Activated naive CD8-positive, alpha-beta T cell treated with anti-CD3 and anti-CD28 coated beads for 36 hours (primary cell): ENCODE results near the gene SF3A2. TPM values are rescaled to one million over a fixed set of nuclear protein-coding genes. Genes with fewer than 3 reads are reported as not detected.

Source experiments
- DNase-seq: peaks from one replicate; pipeline ENCODE4 v3.0.0; 2021
- H3K27ac Mint-ChIP-seq: one replicate; pipeline ENCODE4 v1.8.0; 2022; ENCODE audit warnings: mild to moderate bottlenecking, moderate library complexity, mixed read lengths
- H3K27me3 Mint-ChIP-seq: one replicate; pipeline ENCODE4 v1.8.0; 2022; ENCODE audit warnings: mild to moderate bottlenecking, mixed read lengths
- H3K36me3 Mint-ChIP-seq: one replicate; pipeline ENCODE4 v1.8.0; 2021; ENCODE audit warnings: mild to moderate bottlenecking, mixed read lengths
- H3K4me1 Mint-ChIP-seq: one replicate; pipeline ENCODE4 v1.8.0; 2021; ENCODE audit warnings: mixed read lengths
- H3K4me3 Mint-ChIP-seq: one replicate; pipeline ENCODE4 v1.8.0; 2022; ENCODE audit warnings: mild to moderate bottlenecking, moderate library complexity, mixed read lengths
- H3K9me3 Mint-ChIP-seq: one replicate; pipeline ENCODE4 v1.8.0; 2022; ENCODE audit warnings: mixed read lengths
- total RNA-seq, 2 experiments: library from RNA; stranded (reverse); gene quantifications; one replicate each; pipeline ENCODE4 v1.2.3, GENCODE V29; 2021

The SF3A2 gene
- 100 to 1,000 TPM; 160 to 162 TPM for total RNA-seq

- H3K4me1 Mint-ChIP-seq = peaks cover 60% of the 10 kb centered on the region
- DNase-seq = peak; percentile 98
- H3K27me3 Mint-ChIP-seq = no peaks in the 10 kb centered on the region
Measured at GRCh38 chr19:2236314-2237050, at the start of gene SF3A2, which contains the start of gene PLEKHJ1. SF3A2 (plus strand) TSS chr19:2236824; CDS start chr19:2243419, 6,595 bp downstream. PLEKHJ1 (minus strand) TSS chr19:2236329; CDS start chr19:2236248, 81 bp downstream.

GRCh38 chr19:2187159-2187558 lies 49.5 kb upstream of the SF3A2 start:
- H3K36me3 Mint-ChIP-seq = peaks cover 15% of the 10 kb centered on the region
- no peak overlapping the region for H3K4me3 Mint-ChIP-seq
- no peak for DNase-seq
- no peaks in the 10 kb centered on the region for H3K27me3 Mint-ChIP-seq
- peaks cover 4% of the 10 kb centered on the region for H3K4me1 Mint-ChIP-seq
- no peak overlapping the region for H3K27ac Mint-ChIP-seq
- no peaks in the 10 kb centered on the region for H3K9me3 Mint-ChIP-seq

More at GRCh38 chr19:2236314-2237050, at the start of gene SF3A2, which contains the start of gene PLEKHJ1:
- Mint-ChIP-seq H3K4me3 (peak within 1 kb of the TSS; percentile 99), H3K27ac (peak within 1 kb of the TSS; percentile 100), H3K9me3 (no peaks in the 10 kb centered on the region), H3K36me3 (peaks cover 59% of the 10 kb centered on the region)

GRCh38 chr19:2188708-2189385 lies 47.8 kb upstream of the SF3A2 start:
- no peak for DNase-seq
- Mint-ChIP-seq H3K9me3 (no peaks in the 10 kb centered on the region), H3K4me3 (no peak overlapping the region), H3K4me1 (peaks cover 6% of the 10 kb centered on the region), H3K36me3 (peaks cover 23% of the 10 kb centered on the region), H3K27ac (no peak overlapping the region), H3K27me3 (no peaks in the 10 kb centered on the region)

- Mint-ChIP-seq H3K27me3 (no peaks in the 10 kb centered on the region), H3K4me1 (peaks cover 6% of the 10 kb centered on the region), H3K9me3 (no peaks in the 10 kb centered on the region)
Measured at GRCh38 chr19:2189880-2190279, 46.7 kb upstream of the SF3A2 start.

GRCh38 chr19:2190848-2191455 lies 45.7 kb upstream of the SF3A2 start:
- no peak for DNase-seq
- H3K9me3 Mint-ChIP-seq = no peaks in the 10 kb centered on the region
- H3K27ac Mint-ChIP-seq = no peak overlapping the region
- no peaks in the 10 kb centered on the region for H3K27me3 Mint-ChIP-seq
- peaks cover 6% of the 10 kb centered on the region for H3K4me1 Mint-ChIP-seq
- peaks cover 13% of the 10 kb centered on the region for H3K36me3 Mint-ChIP-seq
- H3K4me3 Mint-ChIP-seq = no peak overlapping the region

More at GRCh38 chr19:2189880-2190279, 46.7 kb upstream of the SF3A2 start:
- Mint-ChIP-seq H3K36me3 (peaks cover 20% of the 10 kb centered on the region), H3K4me3 (no peak overlapping the region), H3K27ac (no peak overlapping the region)
- DNase-seq = no peak

- peaks cover 6% of the 10 kb centered on the region for H3K4me1 Mint-ChIP-seq
- no peaks in the 10 kb centered on the region for H3K9me3 Mint-ChIP-seq
- DNase-seq = no peak
- no peaks in the 10 kb centered on the region for H3K27me3 Mint-ChIP-seq
- H3K36me3 Mint-ChIP-seq = peaks cover 14% of the 10 kb centered on the region
- H3K4me3 Mint-ChIP-seq = no peak overlapping the region
- H3K27ac Mint-ChIP-seq = no peak overlapping the region
Measured at GRCh38 chr19:2191456-2192310, 44.9 kb upstream of the SF3A2 start.

GRCh38 chr19:2192862-2193261 lies 43.8 kb upstream of the SF3A2 start:
- Mint-ChIP-seq H3K27ac (no peak overlapping the region), H3K9me3 (no peaks in the 10 kb centered on the region), H3K4me1 (peaks cover 4% of the 10 kb centered on the region), H3K27me3 (no peaks in the 10 kb centered on the region), H3K4me3 (no peak overlapping the region), H3K36me3 (peaks cover 14% of the 10 kb centered on the region)
- DNase-seq = no peak

GRCh38 chr19:2193807-2194206 lies 42.8 kb upstream of the SF3A2 start:
- Mint-ChIP-seq H3K36me3 (peaks cover 14% of the 10 kb centered on the region), H3K4me1 (peaks cover 2% of the 10 kb centered on the region), H3K27ac (no peak overlapping the region), H3K27me3 (no peaks in the 10 kb centered on the region), H3K9me3 (no peaks in the 10 kb centered on the region), H3K4me3 (no peak overlapping the region)
- no peak for DNase-seq

GRCh38 chr19:2194513-2195078 lies 42.0 kb upstream of the SF3A2 start:
- Mint-ChIP-seq H3K9me3 (no peaks in the 10 kb centered on the region), H3K36me3 (peaks cover 14% of the 10 kb centered on the region), H3K27me3 (no peaks in the 10 kb centered on the region), H3K4me3 (no peak overlapping the region), H3K27ac (no peak overlapping the region), H3K4me1 (peaks cover 2% of the 10 kb centered on the region)
- DNase-seq = no peak

GRCh38 chr19:2195361-2195760 lies 41.3 kb upstream of the SF3A2 start:
- no peaks in the 10 kb centered on the region for H3K9me3 Mint-ChIP-seq
- peaks cover 2% of the 10 kb centered on the region for H3K4me1 Mint-ChIP-seq
- no peak for DNase-seq
- H3K27ac Mint-ChIP-seq = no peak overlapping the region
- H3K27me3 Mint-ChIP-seq = no peaks in the 10 kb centered on the region
- H3K4me3 Mint-ChIP-seq = no peak overlapping the region
- H3K36me3 Mint-ChIP-seq = peaks cover 14% of the 10 kb centered on the region

- no peaks in the 10 kb centered on the region for H3K27me3 Mint-ChIP-seq
- no peak overlapping the region for H3K4me3 Mint-ChIP-seq
- H3K36me3 Mint-ChIP-seq = peaks cover 14% of the 10 kb centered on the region
- H3K27ac Mint-ChIP-seq = no peak overlapping the region
- no peak for DNase-seq
- H3K9me3 Mint-ChIP-seq = no peaks in the 10 kb centered on the region
- peaks cover 2% of the 10 kb centered on the region for H3K4me1 Mint-ChIP-seq
Measured at GRCh38 chr19:2195914-2196313, 40.7 kb upstream of the SF3A2 start.

- Mint-ChIP-seq H3K36me3 (peaks cover 12% of the 10 kb centered on the region), H3K4me3 (no peak overlapping the region), H3K27ac (no peak overlapping the region), H3K9me3 (no peaks in the 10 kb centered on the region), H3K27me3 (no peaks in the 10 kb centered on the region), H3K4me1 (peaks cover 2% of the 10 kb centered on the region)
- DNase-seq = no peak
Measured at GRCh38 chr19:2197270-2197669, 39.4 kb upstream of the SF3A2 start.

- peaks cover 7% of the 10 kb centered on the region for H3K36me3 Mint-ChIP-seq
- no peak for DNase-seq
- H3K27ac Mint-ChIP-seq = no peak overlapping the region
- no peaks in the 10 kb centered on the region for H3K9me3 Mint-ChIP-seq
- no peaks in the 10 kb centered on the region for H3K27me3 Mint-ChIP-seq
- peaks cover 2% of the 10 kb centered on the region for H3K4me1 Mint-ChIP-seq
- no peak overlapping the region for H3K4me3 Mint-ChIP-seq
Measured at GRCh38 chr19:2198317-2198716, 38.3 kb upstream of the SF3A2 start.

GRCh38 chr19:2199215-2199614 lies 37.4 kb upstream of the SF3A2 start:
- H3K4me1 Mint-ChIP-seq = no peaks in the 10 kb centered on the region
- peaks cover 5% of the 10 kb centered on the region for H3K36me3 Mint-ChIP-seq
- no peaks in the 10 kb centered on the region for H3K27me3 Mint-ChIP-seq
- no peak overlapping the region for H3K27ac Mint-ChIP-seq
- H3K9me3 Mint-ChIP-seq = no peaks in the 10 kb centered on the region
- DNase-seq = no peak
- H3K4me3 Mint-ChIP-seq = no peak overlapping the region
